GM21528 (cell line): ENCODE results near the gene GMIP.
"Not testable (repeated sequence)": the region's sequence is repeated elsewhere in the genome, so short reads cannot be mapped to it uniquely, and the experiment has no call there.

Source experiments
- ATAC-seq: cut with Tn5 transposase; IDR thresholded peaks from one replicate; pipeline ENCODE4 v1.9.1; 2021; ENCODE audit warnings: mild to moderate bottlenecking, moderate library complexity; ENCODE audit not compliant: unreplicated experiment, low FRiP score

The GMIP gene, protein sequence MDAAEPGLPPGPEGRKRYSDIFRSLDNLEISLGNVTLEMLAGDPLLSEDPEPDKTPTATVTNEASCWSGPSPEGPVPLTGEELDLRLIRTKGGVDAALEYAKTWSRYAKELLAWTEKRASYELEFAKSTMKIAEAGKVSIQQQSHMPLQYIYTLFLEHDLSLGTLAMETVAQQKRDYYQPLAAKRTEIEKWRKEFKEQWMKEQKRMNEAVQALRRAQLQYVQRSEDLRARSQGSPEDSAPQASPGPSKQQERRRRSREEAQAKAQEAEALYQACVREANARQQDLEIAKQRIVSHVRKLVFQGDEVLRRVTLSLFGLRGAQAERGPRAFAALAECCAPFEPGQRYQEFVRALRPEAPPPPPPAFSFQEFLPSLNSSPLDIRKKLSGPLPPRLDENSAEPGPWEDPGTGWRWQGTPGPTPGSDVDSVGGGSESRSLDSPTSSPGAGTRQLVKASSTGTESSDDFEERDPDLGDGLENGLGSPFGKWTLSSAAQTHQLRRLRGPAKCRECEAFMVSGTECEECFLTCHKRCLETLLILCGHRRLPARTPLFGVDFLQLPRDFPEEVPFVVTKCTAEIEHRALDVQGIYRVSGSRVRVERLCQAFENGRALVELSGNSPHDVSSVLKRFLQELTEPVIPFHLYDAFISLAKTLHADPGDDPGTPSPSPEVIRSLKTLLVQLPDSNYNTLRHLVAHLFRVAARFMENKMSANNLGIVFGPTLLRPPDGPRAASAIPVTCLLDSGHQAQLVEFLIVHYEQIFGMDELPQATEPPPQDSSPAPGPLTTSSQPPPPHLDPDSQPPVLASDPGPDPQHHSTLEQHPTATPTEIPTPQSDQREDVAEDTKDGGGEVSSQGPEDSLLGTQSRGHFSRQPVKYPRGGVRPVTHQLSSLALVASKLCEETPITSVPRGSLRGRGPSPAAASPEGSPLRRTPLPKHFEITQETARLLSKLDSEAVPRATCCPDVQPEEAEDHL

DNA sequence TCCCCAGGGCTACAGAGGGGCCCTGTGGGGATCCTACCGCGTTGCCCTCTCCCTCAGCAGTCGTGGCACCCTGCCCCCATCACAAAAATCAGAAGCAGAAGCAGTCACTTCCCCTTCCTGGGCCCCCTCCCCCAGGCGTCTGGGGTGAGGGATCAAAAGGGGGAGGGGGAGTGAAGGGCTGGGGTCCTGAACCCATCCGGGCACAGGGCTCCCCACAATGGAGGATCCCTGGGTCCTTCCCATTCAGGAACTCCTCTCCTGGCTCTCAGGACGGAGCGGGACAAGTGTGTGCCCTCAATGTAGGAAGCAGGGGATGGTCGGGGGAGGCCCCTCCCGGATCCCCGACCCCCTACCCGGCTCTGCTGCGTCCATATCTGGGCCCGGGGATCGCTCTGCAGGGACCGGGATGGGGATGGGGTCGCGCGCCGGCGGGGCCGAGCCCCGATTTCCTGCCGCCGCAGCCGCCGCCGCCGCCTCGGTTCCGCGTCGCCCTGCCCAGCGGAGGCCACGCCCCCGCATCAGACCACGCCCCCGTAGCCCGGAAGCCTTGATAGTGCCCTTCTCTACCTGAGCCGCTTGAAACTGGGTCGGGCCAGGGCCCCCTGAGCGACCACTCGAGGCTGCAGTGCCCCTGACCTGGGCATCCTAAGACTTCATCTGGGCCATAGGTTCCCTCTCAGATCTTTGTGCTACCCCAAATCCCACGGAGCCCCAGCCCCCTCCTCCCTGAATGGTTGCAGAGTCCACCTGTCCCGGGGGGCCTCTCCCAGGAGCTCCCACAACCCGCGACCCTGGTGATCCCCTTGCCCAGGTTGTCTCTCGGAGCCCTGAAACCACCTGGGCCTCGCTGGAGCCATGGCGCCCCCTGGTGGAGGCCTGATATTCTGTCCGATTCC, at the start of gene GMIP:
Gene GMIP, minus strand, starts transcription at position 500 of the 896 bp plus-strand sequence. Its CDS starts 128 bp downstream, at position 372.
- peak; percentile 71 for ATAC-seq

DNA sequence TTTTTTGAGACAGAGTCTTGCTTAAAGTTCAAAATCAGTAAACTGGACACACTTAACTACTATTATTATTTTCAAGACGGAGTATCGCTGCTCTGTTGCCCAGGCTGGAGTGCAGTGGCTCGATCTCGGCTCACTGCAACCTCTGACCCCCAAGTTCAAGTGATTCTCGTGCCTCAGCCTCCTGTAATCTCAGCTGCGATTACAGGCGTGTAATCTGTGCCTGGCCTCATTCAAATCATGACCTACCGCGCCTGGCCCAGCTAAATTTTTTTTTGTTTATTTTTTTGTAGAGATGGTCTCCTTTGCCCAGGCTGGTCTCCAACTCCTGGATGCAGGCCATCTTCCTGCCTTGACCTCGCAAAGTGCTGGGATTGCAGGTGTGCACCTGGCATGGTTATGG, 48.2 kb upstream of the GMIP start:
- no peak for ATAC-seq

DNA sequence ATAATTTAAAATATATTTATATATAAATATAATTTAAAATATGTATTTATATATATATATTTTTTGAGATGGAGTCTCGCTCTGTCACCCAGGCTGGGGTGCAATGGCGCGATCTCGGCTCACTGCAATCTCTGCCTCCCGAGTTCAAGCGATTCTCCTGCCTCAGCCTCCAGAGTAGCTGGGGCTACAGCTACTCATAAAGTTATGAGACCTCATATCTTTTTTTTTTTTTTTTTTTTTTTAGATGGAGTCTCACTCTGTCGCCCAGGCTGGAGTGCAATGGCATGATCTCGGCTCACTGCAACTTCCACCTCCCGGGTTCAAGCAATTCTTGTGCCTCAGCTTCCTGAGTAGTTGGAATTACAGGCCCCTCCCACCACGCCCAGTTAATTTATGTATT, 45.6 kb upstream of the GMIP start:
- not testable (repeated sequence) for ATAC-seq

DNA sequence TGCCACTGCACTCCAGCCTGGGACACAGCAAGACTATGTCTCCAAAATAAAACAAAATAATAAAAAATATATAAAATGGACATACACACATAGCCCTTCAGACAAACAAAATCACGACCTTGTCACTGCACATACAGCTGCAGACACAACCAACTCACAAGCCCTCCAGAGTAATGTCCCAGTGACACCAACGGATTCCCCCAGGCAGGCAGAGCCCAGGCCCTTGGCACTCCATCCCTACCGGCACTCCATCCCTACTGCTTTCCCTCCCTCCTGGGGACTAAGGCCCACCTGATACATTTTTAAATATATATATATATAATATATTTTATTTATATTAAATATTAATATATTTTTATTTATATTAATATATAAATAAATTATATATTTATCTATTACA, 43.6 kb upstream of the GMIP start:
- ATAC-seq, result no peak

DNA sequence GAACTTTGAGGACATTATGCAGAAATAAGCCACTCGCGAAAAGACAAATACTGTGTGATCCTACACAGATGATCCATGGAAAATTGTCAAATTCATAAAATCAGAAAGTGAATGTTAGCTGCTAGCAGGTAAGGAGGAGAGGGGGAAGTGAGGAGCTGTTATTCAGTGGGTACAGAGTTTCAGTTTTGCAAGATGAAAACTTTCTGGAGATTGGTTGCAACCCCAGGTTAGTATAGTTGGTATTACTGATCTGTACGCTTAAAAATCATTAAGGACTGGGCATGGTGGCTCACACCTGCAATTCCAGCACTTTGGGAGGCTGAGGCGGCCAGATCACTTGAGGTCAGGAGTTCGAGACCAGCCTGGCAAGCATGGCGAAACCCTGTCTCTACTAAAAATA, 43.1 kb upstream of the GMIP start:
- no peak for ATAC-seq

DNA sequence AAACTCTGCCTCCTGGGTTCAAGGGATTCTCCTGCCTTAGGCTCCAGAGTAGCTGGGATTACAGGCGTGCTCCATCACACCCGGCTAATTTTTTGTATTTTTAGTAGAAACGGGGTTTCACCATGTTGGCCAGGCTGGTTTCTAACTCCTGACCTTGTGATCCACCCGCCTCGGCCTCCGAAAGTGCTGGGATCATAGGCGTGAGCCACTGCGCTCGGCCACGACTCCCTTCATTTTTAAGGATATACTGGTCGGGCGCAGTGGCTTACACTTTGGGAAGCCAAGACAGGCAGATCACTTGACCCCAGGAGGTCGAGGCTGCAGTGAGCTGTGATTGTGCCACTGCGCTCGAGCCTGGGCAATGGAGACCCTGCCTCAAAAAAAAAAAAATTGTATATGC, 42.7 kb upstream of the GMIP start:
- not testable (repeated sequence) for ATAC-seq

DNA sequence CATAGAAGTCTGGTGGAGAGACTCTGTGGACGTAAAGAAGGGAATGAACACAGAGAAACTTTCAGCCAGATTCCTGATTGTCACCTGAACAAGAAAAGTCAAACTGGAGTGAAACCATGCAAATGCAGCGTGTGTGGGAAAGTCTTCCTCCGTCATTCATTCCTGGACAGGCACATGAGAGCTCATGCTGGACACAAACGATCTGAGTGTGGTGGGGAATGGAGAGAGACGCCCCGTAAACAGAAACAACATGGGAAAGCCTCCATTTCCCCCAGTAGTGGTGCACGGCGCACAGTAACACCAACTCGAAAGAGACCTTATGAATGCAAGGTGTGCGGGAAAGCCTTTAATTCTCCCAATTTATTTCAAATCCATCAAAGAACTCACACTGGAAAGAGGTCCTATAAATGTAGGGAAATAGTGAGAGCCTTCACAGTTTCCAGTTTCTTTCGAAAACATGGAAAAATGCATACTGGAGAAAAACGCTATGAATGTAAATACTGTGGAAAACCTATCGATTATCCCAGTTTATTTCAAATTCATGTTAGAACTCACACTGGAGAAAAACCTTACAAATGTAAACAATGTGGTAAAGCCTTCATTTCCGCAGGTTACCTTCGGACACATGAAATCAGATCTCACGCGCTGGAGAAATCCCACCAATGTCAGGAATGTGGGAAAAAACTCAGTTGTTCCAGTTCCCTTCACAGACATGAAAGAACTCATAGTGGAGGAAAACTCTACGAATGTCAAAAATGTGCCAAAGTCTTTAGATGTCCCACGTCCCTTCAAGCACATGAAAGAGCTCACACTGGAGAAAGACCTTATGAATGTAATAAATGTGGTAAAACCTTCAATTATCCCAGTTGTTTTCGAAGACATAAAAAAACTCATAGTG, 36.0 kb upstream of the GMIP start:
- ATAC-seq, result no peak

DNA sequence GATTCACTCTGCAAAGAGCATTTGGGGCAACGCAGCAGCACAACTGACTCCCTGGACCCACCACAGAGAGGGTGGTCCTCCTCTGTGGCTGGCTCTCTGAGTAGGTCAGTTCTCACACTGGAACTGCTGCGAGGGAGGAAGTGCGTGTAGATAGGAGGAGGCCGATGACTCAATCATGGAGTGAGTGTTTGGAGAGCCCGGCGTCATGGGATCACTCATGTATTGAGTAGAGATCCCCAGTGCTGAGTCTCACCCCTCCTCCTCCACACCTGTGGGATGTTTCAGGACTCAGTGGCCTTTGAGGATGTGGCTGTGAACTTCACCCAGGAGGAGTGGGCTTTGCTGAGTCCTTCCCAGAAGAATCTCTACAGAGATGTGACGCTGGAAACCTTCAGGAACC, 34.1 kb upstream of the GMIP start:
- ATAC-seq, result no peak

DNA sequence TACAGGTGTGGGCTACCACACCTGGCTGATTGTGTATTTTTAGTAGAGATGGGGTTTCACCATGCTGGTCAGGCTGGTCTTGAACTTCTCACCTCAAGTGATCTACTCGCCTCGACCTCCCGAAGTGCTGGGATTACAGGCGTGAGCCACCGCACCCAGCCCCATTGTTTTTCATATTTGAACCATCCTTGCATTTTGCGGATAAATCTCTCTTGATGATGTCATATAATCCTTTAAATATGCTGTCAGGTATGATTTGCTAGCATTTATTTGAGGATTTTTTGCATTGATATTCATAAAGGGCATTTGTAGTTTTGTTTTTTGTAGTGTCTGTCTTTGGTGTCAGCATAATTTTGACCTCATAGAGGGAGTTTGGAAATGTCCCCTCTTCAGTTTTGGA, 30.9 kb upstream of the GMIP start:
- ATAC-seq, result no peak

DNA sequence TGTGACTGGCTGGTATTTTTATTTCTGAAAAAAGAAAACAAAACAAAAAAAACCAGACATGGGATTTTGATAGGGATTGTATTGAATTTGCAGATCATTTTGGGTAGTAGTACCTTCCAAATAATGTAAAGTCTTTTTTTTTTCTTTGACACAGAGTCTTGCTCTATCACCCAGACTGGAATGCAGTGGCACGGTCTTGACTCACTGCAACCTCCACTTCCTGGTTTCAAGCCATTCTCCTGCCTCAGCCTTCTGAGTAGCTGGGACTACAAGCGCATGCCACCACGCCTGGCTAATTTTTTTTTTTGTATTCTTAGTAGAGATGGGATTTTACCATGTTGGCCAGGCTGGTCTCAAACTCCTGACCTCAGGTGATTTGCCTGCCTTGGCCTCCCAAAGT, 29.4 kb upstream of the GMIP start:
- no peak for ATAC-seq

DNA sequence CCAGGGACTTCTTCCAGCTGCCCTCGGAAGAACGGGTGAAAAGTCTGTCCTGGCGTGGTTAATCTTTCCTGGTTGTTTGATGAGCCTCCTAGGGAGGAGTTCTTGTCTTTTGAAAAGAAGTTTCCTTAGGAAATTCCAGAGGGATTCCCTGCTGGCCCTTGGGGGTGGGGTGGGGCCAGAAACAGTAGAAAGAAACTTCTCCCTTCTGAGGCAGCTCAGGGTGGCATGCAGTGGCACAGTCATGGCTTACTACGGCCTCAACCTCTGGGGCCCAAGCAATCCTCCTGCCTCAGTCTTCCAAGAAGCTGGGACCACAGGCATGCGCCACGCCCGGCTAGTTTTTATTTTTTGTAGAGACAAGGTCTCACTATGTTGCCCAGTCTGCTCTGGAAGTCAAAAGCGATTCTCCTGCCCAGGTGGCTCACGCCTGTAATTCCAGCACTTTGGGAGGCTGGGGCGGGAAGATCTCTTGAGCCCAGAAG, 26.7 kb upstream of the GMIP start:
- no peak for ATAC-seq

DNA sequence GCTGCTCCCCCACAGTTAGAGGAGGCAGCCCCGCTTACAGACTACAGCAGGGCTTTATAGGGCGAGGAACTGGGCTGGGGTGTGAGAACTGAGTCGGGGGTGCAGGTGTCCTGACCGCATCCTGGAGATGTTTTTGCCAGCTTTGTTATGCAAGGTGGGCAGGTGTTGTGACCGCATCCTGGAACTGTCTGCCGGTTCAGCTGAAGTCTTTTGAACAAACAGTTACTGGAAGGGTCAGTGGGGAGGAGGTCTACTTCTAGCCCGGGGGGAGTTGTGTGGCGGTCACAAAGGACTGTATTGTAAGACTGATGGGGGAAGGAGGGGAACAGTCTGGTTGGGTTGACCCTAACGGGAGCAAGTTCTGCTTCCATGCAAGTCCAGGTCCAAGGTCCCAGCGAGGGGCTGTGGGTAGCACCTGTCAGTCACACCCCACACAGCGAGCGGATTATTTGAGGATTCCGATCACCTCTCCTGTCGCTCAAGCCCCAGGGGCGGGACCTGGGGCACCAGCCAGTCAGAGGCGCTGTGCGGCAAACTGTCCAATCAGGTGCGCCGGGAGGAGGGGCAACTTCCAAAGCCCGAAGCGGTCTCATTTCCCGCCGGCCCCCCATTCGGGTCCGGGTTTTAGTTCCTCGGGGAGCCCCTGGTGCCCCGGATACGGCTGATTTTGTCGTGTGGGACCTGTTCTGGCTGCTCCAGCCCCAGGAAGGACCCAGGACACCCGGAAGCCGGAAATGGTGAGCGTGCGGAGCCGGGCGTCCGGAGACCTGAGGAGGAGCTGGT, 25.0 kb upstream of the GMIP start, which contains the start of gene ZNF101:
Gene ZNF101, plus strand, starts transcription at position 610 of the 783 bp plus-strand sequence. Its CDS starts 125 bp downstream, at position 735.
- peak; percentile 66 for ATAC-seq

DNA sequence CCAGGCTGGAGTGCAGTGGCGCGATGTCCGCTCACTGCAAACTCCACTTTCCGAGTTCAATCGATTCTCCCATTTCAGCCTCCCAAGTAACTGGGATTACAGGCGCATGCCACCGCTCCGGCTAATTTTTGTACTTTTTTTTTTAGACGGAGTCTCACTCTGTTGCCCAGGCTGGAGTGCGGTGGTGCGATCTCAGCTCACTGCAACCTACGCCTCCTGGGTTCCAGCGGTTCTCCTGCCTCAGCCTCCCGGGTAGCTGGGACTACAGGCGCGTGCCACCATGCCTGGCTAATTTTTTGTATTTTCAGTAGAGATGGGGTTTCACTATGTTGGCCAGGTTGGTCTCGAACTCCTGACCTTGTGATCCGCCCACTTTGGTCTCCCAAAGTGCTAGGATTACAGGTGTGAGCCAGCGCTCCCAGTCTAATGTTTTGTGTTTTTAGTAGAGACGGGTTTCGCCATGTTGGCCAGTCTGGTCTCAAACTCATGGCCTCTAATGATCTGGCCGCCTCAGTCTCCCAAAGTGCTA, 22.0 kb upstream of the GMIP start:
- ATAC-seq, result not testable (repeated sequence)

DNA sequence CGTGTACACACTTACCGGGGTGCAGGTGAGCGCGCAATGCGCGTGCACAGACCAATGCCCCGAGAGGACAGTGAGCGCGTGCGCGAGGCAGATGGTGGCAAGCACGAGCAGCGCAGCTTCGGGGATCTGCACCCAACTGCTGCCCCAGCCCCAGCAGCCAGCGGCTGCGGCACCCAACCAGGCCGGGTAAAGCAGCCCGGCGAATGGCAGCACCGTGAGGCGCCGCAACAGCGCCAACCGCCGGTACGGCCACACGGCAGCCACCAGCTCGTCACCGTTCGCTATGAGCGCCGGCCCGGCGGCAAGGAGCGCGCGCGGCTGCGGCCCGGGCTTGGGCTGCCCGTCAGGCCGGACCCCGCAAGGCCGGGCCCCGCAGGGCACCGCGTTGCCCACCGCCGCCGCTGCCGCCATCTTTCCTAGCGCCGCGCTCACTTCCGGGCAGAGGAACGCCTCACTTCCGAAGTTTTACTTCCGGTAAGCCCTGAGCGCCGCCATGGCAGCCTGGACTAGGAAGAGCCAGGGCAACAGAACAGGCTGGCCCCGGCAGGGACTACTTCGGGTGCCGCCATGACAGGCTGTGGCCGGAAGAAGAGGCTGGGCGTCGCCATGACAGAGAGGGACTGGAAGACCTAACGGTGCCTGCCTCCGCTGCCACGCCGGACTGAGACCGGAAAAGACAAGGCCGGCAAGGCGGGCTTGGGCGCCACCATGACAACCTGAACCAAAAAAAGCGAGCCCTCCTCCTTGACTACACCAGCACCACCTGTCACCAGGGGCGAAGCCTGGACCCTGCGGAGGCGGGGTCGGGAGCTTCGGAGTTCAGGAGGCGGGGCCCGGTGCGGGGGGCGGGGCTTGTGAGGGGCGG, 20.0 kb upstream of the GMIP start, which contains the start of gene ATP13A1:
Gene ATP13A1, minus strand, starts transcription at position 421 of the 865 bp plus-strand sequence. Its CDS starts 10 bp downstream, at position 411.
- ATAC-seq, result peak; percentile 69

DNA sequence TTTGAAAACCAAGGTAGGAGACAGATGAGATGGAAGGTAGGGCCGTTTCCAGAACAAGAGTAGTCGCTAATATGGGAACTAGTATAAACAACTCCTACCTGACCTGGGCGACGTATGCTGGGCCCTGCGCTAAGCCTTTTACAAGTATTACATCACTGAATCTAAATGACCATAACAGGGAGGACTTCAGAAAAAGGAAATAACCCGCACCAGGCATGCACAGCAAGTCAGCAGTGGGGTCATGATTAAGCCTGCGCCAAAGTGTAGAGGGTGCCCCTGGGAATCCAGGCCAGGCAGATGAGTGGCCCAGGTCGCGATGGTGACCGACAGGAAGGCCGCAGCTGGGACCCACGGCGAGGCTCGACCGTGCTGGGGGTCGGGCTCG, 19.4 kb upstream of the GMIP start:
- no peak for ATAC-seq

DNA sequence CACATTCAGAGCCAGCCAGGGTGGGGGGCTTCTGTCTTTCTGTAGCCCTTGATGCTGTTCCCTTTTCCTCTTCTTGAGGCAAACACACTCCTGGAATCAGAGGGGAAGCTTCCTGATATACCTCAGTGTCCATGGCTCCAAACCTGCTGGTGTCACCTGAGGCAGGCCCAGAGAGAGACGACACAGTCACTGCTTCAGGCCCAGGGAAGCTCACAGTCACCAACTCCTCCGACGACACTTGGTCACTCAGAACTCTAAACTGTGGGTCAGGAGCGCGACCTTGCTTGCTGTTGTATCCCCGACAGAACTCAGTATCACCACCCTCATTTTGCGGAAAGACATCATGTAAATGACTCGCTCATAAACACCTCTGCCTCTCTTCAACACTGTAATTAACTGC, 18.9 kb upstream of the GMIP start:
- no peak for ATAC-seq

DNA sequence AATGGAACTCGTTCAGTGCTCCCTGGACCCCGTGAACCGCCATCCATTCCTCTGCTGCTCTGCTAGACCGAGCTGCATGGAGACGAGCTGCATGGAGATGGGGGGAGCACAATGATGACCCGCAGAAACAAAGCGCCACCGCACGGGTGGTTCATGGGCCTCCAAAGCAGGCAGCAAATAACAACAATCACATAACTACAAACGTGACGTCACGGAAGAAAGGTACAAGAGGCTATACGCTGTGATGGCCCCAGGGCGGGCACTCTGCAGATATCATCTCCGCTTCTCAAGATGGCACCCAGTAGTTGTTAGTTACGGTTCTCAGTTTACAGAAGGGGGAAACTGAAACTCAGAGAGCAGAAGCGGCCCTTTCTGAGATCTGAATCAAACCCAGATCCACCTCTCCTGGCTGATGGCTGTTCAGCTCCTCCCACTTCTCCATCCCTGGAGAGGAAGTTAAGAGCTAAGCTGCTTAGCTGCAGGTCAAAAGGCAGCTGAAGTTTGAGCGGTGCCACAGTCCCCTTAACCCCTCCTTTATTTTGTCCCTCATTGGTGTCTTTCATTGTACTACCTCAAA, 18.3 kb upstream of the GMIP start:
- peak; percentile 44 for ATAC-seq
